Glutamatergic neuron (in vitro differentiated cells): ENCODE measurements around the gene CDC14A. TPM values are rescaled to one million over a fixed set of nuclear protein-coding genes. Genes with fewer than 3 reads are reported as not detected.

Source experiments
- DNase-seq: peaks from one replicate; pipeline ENCODE4 v3.0.0; 2022
- H3K27ac Mint-ChIP-seq: one replicate; pipeline ENCODE4 v1.8.0; 2020; ENCODE audit warnings: mild to moderate bottlenecking, mixed read lengths, inconsistent platforms; ENCODE audit not compliant: unreplicated experiment
- H3K27me3 Mint-ChIP-seq: one replicate; pipeline ENCODE4 v1.8.0; 2020; ENCODE audit warnings: mild to moderate bottlenecking, moderate library complexity, mixed read lengths, inconsistent platforms; ENCODE audit not compliant: unreplicated experiment
- H3K36me3 Mint-ChIP-seq: one replicate; pipeline ENCODE4 v1.8.0; 2020; ENCODE audit warnings: mild to moderate bottlenecking, mixed read lengths, inconsistent platforms; ENCODE audit not compliant: unreplicated experiment
- H3K4me1 Mint-ChIP-seq: one replicate; pipeline ENCODE4 v1.8.0; 2020; ENCODE audit warnings: mild to moderate bottlenecking, low read depth, mixed read lengths, inconsistent platforms; ENCODE audit not compliant: unreplicated experiment
- H3K4me3 Mint-ChIP-seq: one replicate; pipeline ENCODE4 v1.8.0; 2020; ENCODE audit warnings: mild to moderate bottlenecking, mixed read lengths, inconsistent platforms; ENCODE audit not compliant: unreplicated experiment
- H3K9me3 Mint-ChIP-seq: one replicate; pipeline ENCODE4 v1.8.0; 2020; ENCODE audit warnings: mild to moderate bottlenecking, moderate library complexity, mixed read lengths, inconsistent platforms; ENCODE audit not compliant: unreplicated experiment
- CTCF ChIP-seq: fragments of 200-600 bp; sonication (generic); IDR thresholded peaks from one replicate; pipeline ENCODE4 v1.5.0; 2021; ENCODE audit not compliant: partially characterized antibody, unreplicated experiment
- total RNA-seq: library from RNA; stranded (reverse); fragmentation: NEBNext Ultra II Directional; extraction: Animal tissue kit (Norgen Biotek cat#: 25700); gene quantifications from one replicate; pipeline ENCODE4 v1.2.1, GENCODE V29; 2021; ENCODE audit not compliant: unreplicated experiment

CDC14A gene
- total RNA-seq, 1 donor from 2014 or later: 9.2 TPM

- Mint-ChIP-seq H3K4me1 (peaks cover 1% of the 10 kb centered on the region), H3K36me3 (no peaks in the 10 kb centered on the region), H3K4me3 (no peak overlapping the region), H3K27me3 (no peaks in the 10 kb centered on the region), H3K27ac (no peak overlapping the region), H3K9me3 (no peaks in the 10 kb centered on the region)
- TF ChIP-seq CTCF: no peak
- DNase-seq: no peak
Measured at GRCh38 chr1:100378956-100379355, 26.6 kb downstream of the CDC14A start.

- Mint-ChIP-seq H3K27me3 (no peaks in the 10 kb centered on the region), H3K36me3 (no peaks in the 10 kb centered on the region), H3K27ac (no peak overlapping the region), H3K4me3 (no peak overlapping the region), H3K4me1 (peaks cover 1% of the 10 kb centered on the region), H3K9me3 (no peaks in the 10 kb centered on the region)
- no peak for TF ChIP-seq CTCF
- no peak for DNase-seq
Measured at GRCh38 chr1:100380635-100381034, 28.3 kb downstream of the CDC14A start.

DNA sequence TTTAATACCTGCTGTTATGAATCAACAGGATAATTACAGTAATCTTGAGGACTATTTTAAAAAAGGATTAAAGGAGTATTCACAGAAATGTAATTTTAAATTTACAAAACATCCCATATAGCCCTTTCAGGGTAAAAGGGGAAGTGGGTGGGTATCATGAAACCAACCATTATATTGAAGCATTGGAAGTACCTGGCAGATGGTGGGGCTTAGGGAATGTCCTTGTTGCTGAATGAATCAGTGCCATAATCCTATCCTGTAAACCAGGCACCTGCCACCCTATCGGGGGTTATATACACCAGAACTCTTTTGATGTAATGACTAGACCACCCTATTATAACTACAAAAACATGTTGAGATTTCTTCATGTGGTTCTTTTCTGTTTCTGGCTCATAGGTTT lies 30.4 kb downstream of the CDC14A start:
- Mint-ChIP-seq H3K4me1 (peaks cover 1% of the 10 kb centered on the region), H3K36me3 (no peaks in the 10 kb centered on the region), H3K27ac (no peak overlapping the region), H3K9me3 (no peaks in the 10 kb centered on the region), H3K4me3 (no peak overlapping the region), H3K27me3 (no peaks in the 10 kb centered on the region)
- no peak for TF ChIP-seq CTCF
- no peak for DNase-seq

DNA sequence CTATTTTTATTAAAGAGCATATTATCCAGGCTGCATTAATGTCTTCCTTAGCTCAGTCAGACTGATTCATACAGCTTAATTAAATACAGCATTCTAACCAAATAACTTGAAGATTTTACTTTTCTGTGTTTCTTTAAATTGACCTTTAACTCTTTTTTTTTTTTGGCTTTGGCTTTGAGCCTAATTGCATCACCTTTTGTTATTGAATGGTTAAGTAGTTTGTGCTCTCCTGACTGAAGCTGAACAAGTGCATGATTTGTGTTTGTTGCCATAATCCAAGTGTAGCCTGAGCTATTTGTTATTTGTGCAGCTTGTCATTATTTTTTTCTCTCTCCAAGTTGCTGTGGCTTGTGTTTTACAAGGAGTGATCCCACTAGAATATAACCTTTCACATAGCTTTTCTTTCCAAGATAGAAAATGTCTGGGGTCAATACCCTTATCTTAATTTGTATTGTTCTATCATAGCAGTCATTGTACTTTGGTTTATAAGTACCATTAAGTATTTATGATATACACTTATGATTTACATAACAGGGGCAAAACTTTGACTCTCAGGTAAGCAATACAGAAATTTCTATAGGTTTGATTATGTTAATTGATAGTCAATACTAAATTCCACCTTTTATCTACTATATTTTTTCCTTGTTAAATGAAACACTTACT lies 31.6 kb downstream of the CDC14A start:
- H3K4me3 Mint-ChIP-seq: no peak overlapping the region
- no peak for TF ChIP-seq CTCF
- H3K27ac Mint-ChIP-seq: no peak overlapping the region
- no peak for DNase-seq
- H3K27me3 Mint-ChIP-seq: no peaks in the 10 kb centered on the region
- H3K4me1 Mint-ChIP-seq: peaks cover 1% of the 10 kb centered on the region
- H3K36me3 Mint-ChIP-seq: no peaks in the 10 kb centered on the region
- H3K9me3 Mint-ChIP-seq: no peaks in the 10 kb centered on the region

GRCh38 chr1:100387209-100387608 lies 34.9 kb downstream of the CDC14A start:
- H3K27ac Mint-ChIP-seq: no peak overlapping the region
- no peak for TF ChIP-seq CTCF
- H3K4me3 Mint-ChIP-seq: no peak overlapping the region
- no peaks in the 10 kb centered on the region for H3K27me3 Mint-ChIP-seq
- H3K9me3 Mint-ChIP-seq: no peaks in the 10 kb centered on the region
- no peaks in the 10 kb centered on the region for H3K4me1 Mint-ChIP-seq
- DNase-seq: no peak
- H3K36me3 Mint-ChIP-seq: no peaks in the 10 kb centered on the region
